ENCODE results near the gene NHERF1. TPM values are rescaled to one million over a fixed set of nuclear protein-coding genes. Genes with fewer than 3 reads are reported as not detected.

Gene NHERF1
- polyA plus RNA-seq, 1 donor (not counting 4 experiments of a cell fraction or from before 2014, with no cell fraction given) = 45.6 TPM

- dilution Hi-C loops (cut with MboI; ENCODE audit: extremely low pct_ligation_motif_present, low sequenced_read_pairs) = no loop called here
- Histone ChIP-seq H3K79me2 (ENCODE audit: control insufficient read depth, insufficient read depth, low read length) (peaks cover 8% of the 10 kb centered on the region), H3K36me3 (ENCODE audit: control insufficient read depth in 2 of 2, extremely low read depth in 1 of 2, insufficient read depth in 2 of 2, low read length in 2 of 2) (peaks cover 28 to 46% of the 10 kb centered on the region in 2 experiments), H4K20me1 (ENCODE audit: control insufficient read depth, extremely low read depth, insufficient read depth, low read length) (no peaks in the 10 kb centered on the region), H3K4me3 (ENCODE audit: control insufficient read depth in 2 of 3, extremely low read depth in 1 of 3, insufficient read depth in 2 of 3, low read depth in 1 of 3, low read length in 3 of 3) (no peak overlapping the region), H3K4me2 (ENCODE audit: control insufficient read depth, extremely low read depth, insufficient read depth, low read depth, low read length) (no peak overlapping the region), H3K9me3 (ENCODE audit: control insufficient read depth, low read depth, low read length) (no peaks in the 10 kb centered on the region), H3K4me1 (ENCODE audit: control insufficient read depth, extremely low read depth, insufficient read depth, low read length) (peaks cover 2% of the 10 kb centered on the region), H3K27ac (ENCODE audit: control insufficient read depth, insufficient read depth, low read length) (no peak overlapping the region), H3K9me1 (ENCODE audit: control insufficient read depth, extremely low read depth, insufficient read depth, low read length) (no peaks in the 10 kb centered on the region), H3K27me3 (ENCODE audit: control insufficient read depth, extremely low read depth, insufficient read depth, low read length) (no peaks in the 10 kb centered on the region), H3K9ac (ENCODE audit: control insufficient read depth, extremely low read depth, insufficient read depth, low read length) (no peak overlapping the region), H2AFZ (ENCODE audit: control insufficient read depth, low read length) (no peak overlapping the region)
- FAIRE-seq (no peak), DNase-seq (ENCODE audit: low read depth, low spot score) (no peak)
- TF ChIP-seq, protein P1, sequence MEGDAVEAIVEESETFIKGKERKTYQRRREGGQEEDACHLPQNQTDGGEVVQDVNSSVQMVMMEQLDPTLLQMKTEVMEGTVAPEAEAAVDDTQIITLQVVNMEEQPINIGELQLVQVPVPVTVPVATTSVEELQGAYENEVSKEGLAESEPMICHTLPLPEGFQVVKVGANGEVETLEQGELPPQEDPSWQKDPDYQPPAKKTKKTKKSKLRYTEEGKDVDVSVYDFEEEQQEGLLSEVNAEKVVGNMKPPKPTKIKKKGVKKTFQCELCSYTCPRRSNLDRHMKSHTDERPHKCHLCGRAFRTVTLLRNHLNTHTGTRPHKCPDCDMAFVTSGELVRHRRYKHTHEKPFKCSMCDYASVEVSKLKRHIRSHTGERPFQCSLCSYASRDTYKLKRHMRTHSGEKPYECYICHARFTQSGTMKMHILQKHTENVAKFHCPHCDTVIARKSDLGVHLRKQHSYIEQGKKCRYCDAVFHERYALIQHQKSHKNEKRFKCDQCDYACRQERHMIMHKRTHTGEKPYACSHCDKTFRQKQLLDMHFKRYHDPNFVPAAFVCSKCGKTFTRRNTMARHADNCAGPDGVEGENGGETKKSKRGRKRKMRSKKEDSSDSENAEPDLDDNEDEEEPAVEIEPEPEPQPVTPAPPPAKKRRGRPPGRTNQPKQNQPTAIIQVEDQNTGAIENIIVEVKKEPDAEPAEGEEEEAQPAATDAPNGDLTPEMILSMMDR (optimal IDR thresholded peaks at IDR 0.05 in 1 of 3, IDR thresholded peaks at IDR 0.05 in 1 of 3, conservative IDR thresholded peaks at IDR 0.05 in 1 of 3; ENCODE audit: extremely low read depth in 1 of 3, insufficient read depth in 2 of 3, low read length in 3 of 3) = no peak
- TF ChIP-seq EZH2 (IDR thresholded peaks at IDR 0.05; ENCODE audit: low read length) = no peak
Measured at GRCh38 chr17:74769266-74769855, 20.9 kb downstream of the NHERF1 start.

DNA sequence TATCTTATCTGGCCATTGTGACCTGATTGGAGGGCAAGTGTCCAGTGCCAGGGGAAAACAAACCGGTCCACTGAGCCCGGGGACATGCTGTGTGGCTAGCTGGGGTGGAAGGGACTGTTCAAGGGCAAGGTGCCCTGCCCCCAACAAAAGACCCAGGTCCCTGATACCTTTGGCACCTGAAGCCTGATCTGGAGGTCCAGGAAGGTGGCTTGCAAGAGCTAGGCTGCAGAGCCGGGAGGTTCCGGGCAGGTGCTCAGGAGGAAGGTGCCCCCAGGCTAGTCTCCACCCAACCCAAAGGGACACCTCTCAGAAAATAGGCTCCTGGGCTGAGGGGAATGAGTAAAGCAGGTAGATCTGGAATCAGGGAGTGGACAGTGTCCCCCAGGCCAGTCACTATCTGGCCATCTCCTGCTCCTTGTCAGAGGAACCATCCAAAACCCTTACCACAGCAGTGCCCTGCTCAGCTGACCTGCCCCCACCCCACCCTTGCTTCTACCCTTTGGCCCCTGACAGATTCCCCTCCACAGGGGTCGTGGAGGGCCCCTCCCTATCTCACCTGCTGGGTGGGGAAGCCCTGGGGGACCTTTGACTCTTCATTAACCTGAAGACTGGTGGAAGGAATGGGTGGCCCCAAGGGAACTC lies 21.5 kb downstream of the NHERF1 start:
- H2AFZ ChIP-seq (ENCODE audit: control insufficient read depth, low read length) = no peak overlapping the region
- no peak overlapping the region for H3K4me3 ChIP-seq (ENCODE audit: control insufficient read depth in 2 of 3, extremely low read depth in 1 of 3, insufficient read depth in 2 of 3, low read depth in 1 of 3, low read length in 3 of 3)
- DNase-seq (ENCODE audit: low read depth, low spot score) = no peak
- no peak overlapping the region for H3K9ac ChIP-seq (ENCODE audit: control insufficient read depth, extremely low read depth, insufficient read depth, low read length)
- dilution Hi-C loops (cut with MboI; ENCODE audit: extremely low pct_ligation_motif_present, low sequenced_read_pairs) = no loop called here
- H3K36me3 ChIP-seq (ENCODE audit: control insufficient read depth in 2 of 2, extremely low read depth in 1 of 2, insufficient read depth in 2 of 2, low read length in 2 of 2) = peaks cover 28 to 44% of the 10 kb centered on the region in 2 experiments
- no peak overlapping the region for H3K4me2 ChIP-seq (ENCODE audit: control insufficient read depth, extremely low read depth, insufficient read depth, low read depth, low read length)
- no peaks in the 10 kb centered on the region for H3K9me1 ChIP-seq (ENCODE audit: control insufficient read depth, extremely low read depth, insufficient read depth, low read length)
- TF ChIP-seq EZH2 (IDR thresholded peaks at IDR 0.05; ENCODE audit: low read length) = no peak
- TF ChIP-seq, protein P1 (optimal IDR thresholded peaks at IDR 0.05 in 1 of 3, IDR thresholded peaks at IDR 0.05 in 1 of 3, conservative IDR thresholded peaks at IDR 0.05 in 1 of 3; ENCODE audit: extremely low read depth in 1 of 3, insufficient read depth in 2 of 3, low read length in 3 of 3) = no peak
- H3K27me3 ChIP-seq (ENCODE audit: control insufficient read depth, extremely low read depth, insufficient read depth, low read length) = no peaks in the 10 kb centered on the region
- H3K9me3 ChIP-seq (ENCODE audit: control insufficient read depth, low read depth, low read length) = no peaks in the 10 kb centered on the region
- H4K20me1 ChIP-seq (ENCODE audit: control insufficient read depth, extremely low read depth, insufficient read depth, low read length) = no peaks in the 10 kb centered on the region
- H3K27ac ChIP-seq (ENCODE audit: control insufficient read depth, insufficient read depth, low read length) = no peak overlapping the region
- peaks cover 2% of the 10 kb centered on the region for H3K4me1 ChIP-seq (ENCODE audit: control insufficient read depth, extremely low read depth, insufficient read depth, low read length)
- H3K79me2 ChIP-seq (ENCODE audit: control insufficient read depth, insufficient read depth, low read length) = peaks cover 9% of the 10 kb centered on the region
- no peak for FAIRE-seq
